Neural cell (in vitro differentiated cells): ENCODE measurements around the gene HDAC4. TPM values are rescaled to one million over a fixed set of nuclear protein-coding genes. Genes with fewer than 3 reads are reported as not detected.

ENCODE experiments used
- H2AFZ ChIP-seq: fragments of 200-600, 300-800 bp; sonication (generic), shearing (Covaris generic); 2 replicates; pipeline ENCODE4 v1.6.0; 2014; ENCODE audit warnings: low read depth, mild to moderate bottlenecking, antibody characterized with exemption, low read length, moderate library complexity
- H3F3A ChIP-seq: fragments of 200-600 bp; shearing (Covaris generic); 2 replicates; pipeline ENCODE4 v1.6.1; 2016; ENCODE audit warnings: mild to moderate bottlenecking, moderate library complexity, mixed read lengths, antibody characterized with exemption, low read length; ENCODE audit not compliant: insufficient read depth, poor library complexity, severe bottlenecking
- H3K27ac ChIP-seq: fragments of 200-600, 300-800 bp; sonication (generic), shearing (Covaris generic); 2 replicates; pipeline ENCODE4 v1.5.1; 2014; ENCODE audit warnings: mild to moderate bottlenecking, low read length, moderate library complexity
- H3K27me3 ChIP-seq: fragments of 300-800, 200-600 bp; sonication (generic), shearing (Covaris generic); 2 replicates; pipeline ENCODE4 v1.6.0; 2014; ENCODE audit warnings: mild to moderate bottlenecking, low read depth, low read length, moderate library complexity; ENCODE audit not compliant: insufficient read depth
- H3K36me3 ChIP-seq: fragments of 300-800, 200-600 bp; sonication (generic), shearing (Covaris generic); 2 replicates; pipeline ENCODE4 v1.5.1; 2014; ENCODE audit warnings: mild to moderate bottlenecking, antibody characterized with exemption, low read length, moderate library complexity; ENCODE audit not compliant: insufficient read depth
- H3K4me2 ChIP-seq: fragments of 300-800, 200-600 bp; sonication (generic), shearing (Covaris generic); 2 replicates; pipeline ENCODE4 v1.6.0; 2014; ENCODE audit warnings: mild to moderate bottlenecking, low read length
- H3K4me3 ChIP-seq: fragments of 300-800, 200-600 bp; sonication (generic), shearing (Covaris generic); 2 replicates; pipeline ENCODE4 v1.5.1; 2014; ENCODE audit warnings: mild to moderate bottlenecking, low read length, moderate library complexity
- H3K79me2 ChIP-seq: fragments of 200-600 bp; shearing (Covaris generic); replicated peaks from 2 replicates; pipeline ENCODE4 v1.6.0; 2014; ENCODE audit warnings: mild to moderate bottlenecking, low read length, moderate library complexity; ENCODE audit not compliant: insufficient read depth
- H3K9ac ChIP-seq: fragments of 300-800, 200-600 bp; sonication (generic), shearing (Covaris generic); 2 replicates; pipeline ENCODE4 v1.6.1; 2016; ENCODE audit warnings: mild to moderate bottlenecking, low read length, mixed read lengths
- H3K9me2 ChIP-seq: fragments of 200-600 bp; shearing (Covaris generic); 2 replicates; pipeline ENCODE4 v1.6.1; 2016; ENCODE audit warnings: mild to moderate bottlenecking, low read length, mixed read lengths; ENCODE audit not compliant: insufficient read depth
- H3K9me3 ChIP-seq: fragments of 200-600, 300-800 bp; sonication (generic), shearing (Covaris generic); 2 replicates; pipeline ENCODE4 v1.6.1; 2016; ENCODE audit warnings: mild to moderate bottlenecking, mixed run types, low read length, moderate library complexity, mixed read lengths
- H4K20me1 ChIP-seq: fragments of 200-600 bp; shearing (Covaris generic); 2 replicates; pipeline ENCODE4 v1.6.1; 2016; ENCODE audit warnings: mild to moderate bottlenecking, mixed run types; ENCODE audit not compliant: insufficient read depth
- EP300 ChIP-seq: fragments of 450-650 bp; conservative IDR thresholded peaks from 2 replicates; pipeline ENCODE4 v1.6.1; 2014; ENCODE audit warnings: antibody characterized with exemption, mild to moderate bottlenecking, moderate library complexity; ENCODE audit not compliant: poor library complexity, severe bottlenecking
- EZH2 ChIP-seq: fragments of 200-600, 300-800 bp; shearing (Covaris generic), sonication (generic); IDR thresholded peaks from 2 replicates; pipeline ENCODE4 v1.6.1; 2014; ENCODE audit warnings: antibody characterized with exemption, low read length, borderline replicate concordance, mild to moderate bottlenecking; ENCODE audit not compliant: insufficient read depth, poor library complexity, severe bottlenecking
- MXI1 ChIP-seq: fragments of 450-650 bp; conservative IDR thresholded peaks from 2 replicates; pipeline ENCODE4 v1.6.1; 2014; ENCODE audit warnings: antibody characterized with exemption, mild to moderate bottlenecking; ENCODE audit not compliant: poor library complexity, severe bottlenecking
- POLR2AphosphoS5 ChIP-seq: IDR thresholded peaks from 2 replicates; pipeline ENCODE4 v1.6.1; 2012
- RAD21 ChIP-seq: fragments of 450-650 bp; conservative IDR thresholded peaks from 2 replicates; pipeline ENCODE4 v1.6.1; 2014; ENCODE audit warnings: antibody characterized with exemption, mild to moderate bottlenecking, moderate library complexity
- SMC3 ChIP-seq: fragments of 450-650 bp; conservative IDR thresholded peaks from 2 replicates; pipeline ENCODE4 v1.6.1; 2014; ENCODE audit warnings: antibody characterized with exemption, mild to moderate bottlenecking, moderate library complexity; ENCODE audit not compliant: poor library complexity
- TAF1 ChIP-seq: IDR thresholded peaks from 2 replicates; pipeline ENCODE4 v1.6.1; 2012; ENCODE audit warnings: low read depth
- polyA plus RNA-seq: library from polyadenylated mRNA; depleted of rRNA; stranded (reverse); fragments of >200 nt; gene quantifications from 2 replicates; pipeline ENCODE4 v1.2.3, GENCODE V29; 2014
- TF ChIP-seq, protein P1 (sequence below): fragments of 450-650 bp; IDR thresholded peaks from 2 replicates; pipeline ENCODE4 v1.5.1; 2014; ENCODE audit warnings: antibody characterized with exemption, mild to moderate bottlenecking, moderate library complexity; ENCODE audit not compliant: poor library complexity, severe bottlenecking
- TF ChIP-seq, protein P2 (sequence below): IDR thresholded peaks from 2 replicates; pipeline ENCODE4 v1.6.1; 2012; ENCODE audit warnings: borderline replicate concordance

Gene HDAC4
- polyA plus RNA-seq, 1 donor from 2014 or later = 3.4 TPM

DNA sequence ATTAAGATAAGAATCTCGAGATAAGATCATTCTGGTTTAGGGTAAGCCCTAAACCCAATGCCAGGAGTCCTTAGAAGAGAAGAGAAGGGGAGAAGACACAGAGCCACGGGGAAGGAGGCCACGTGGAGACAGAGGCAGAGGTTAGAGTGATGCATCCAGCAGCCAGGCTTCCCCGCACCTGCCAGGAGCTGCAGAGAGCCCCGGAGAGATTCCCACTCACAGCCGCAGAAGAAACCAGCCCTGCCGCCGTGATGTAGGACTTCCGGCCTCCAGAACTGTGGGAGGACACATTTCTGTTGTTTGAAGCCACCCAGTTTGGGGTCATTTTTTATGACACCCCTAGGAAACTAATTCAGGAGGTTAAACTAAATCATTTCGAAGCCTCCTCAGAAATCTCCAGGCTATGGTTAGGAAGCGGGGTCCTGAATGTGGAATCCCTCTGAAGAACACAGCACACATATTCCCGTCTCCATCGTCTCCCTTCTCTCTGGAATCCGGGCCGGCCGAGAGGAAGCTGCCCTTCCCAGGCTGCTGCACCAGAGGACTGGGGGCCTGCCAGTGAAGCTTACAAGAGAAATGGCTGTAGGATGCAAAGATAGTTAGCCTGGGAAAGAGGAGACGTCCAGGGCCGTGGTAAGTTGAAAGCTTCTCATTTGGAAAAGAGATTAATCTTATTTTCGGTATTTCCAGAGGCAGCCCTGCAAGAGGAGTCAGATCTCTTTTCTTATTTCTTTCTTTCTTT, 396.4 kb downstream of the HDAC4 start:
- Histone ChIP-seq H2AFZ (no peak overlapping the region), H3K79me2 (no peaks in the 10 kb centered on the region), H3K9me2 (no peaks in the 10 kb centered on the region)

DNA sequence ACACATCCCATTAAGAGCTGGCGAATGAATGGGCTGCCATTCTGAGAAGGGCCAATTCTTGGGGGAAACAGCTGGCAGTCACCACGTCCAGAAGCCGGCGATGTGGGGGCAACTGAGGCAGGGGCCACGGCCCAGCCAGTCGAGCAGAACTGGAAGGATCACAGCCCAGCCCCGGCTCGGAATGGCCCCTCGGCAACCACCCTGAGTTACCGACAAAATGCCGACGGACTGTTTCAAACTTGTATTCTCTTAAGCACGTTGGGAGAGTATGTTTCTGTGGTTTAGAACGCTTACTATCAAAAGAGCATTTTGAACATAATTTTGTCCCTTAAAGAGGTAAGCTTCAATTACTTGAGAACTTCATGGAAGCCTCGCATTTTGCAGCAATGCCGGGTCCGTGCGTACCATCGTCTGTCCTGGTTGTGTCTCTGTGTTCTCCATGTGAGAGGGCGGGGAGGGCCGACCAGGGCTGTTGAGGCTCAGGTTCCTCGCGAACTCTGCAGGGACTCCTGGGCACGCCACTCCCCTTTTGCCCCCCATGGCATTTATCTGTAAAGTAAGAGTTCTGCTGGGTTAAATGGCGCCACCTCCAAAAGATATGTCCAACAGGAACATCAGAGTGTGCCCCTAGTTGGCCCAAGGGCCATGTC, 397.1 kb downstream of the HDAC4 start:
- H3K27ac ChIP-seq = no peak overlapping the region
- H3K4me3 ChIP-seq = no peak overlapping the region
- no peaks in the 10 kb centered on the region for H3K79me2 ChIP-seq
- no peak overlapping the region for H3K9ac ChIP-seq
- no peak overlapping the region for H2AFZ ChIP-seq
- no peaks in the 10 kb centered on the region for H3K9me2 ChIP-seq
- H4K20me1 ChIP-seq = no peaks in the 10 kb centered on the region
- no peaks in the 10 kb centered on the region for H3K27me3 ChIP-seq
- H3K36me3 ChIP-seq = no peaks in the 10 kb centered on the region
- no peak overlapping the region for H3K4me2 ChIP-seq
- H3F3A ChIP-seq = no peaks in the 10 kb centered on the region
- H3K9me3 ChIP-seq = no peaks in the 10 kb centered on the region
- TF ChIP-seq, protein P1, sequence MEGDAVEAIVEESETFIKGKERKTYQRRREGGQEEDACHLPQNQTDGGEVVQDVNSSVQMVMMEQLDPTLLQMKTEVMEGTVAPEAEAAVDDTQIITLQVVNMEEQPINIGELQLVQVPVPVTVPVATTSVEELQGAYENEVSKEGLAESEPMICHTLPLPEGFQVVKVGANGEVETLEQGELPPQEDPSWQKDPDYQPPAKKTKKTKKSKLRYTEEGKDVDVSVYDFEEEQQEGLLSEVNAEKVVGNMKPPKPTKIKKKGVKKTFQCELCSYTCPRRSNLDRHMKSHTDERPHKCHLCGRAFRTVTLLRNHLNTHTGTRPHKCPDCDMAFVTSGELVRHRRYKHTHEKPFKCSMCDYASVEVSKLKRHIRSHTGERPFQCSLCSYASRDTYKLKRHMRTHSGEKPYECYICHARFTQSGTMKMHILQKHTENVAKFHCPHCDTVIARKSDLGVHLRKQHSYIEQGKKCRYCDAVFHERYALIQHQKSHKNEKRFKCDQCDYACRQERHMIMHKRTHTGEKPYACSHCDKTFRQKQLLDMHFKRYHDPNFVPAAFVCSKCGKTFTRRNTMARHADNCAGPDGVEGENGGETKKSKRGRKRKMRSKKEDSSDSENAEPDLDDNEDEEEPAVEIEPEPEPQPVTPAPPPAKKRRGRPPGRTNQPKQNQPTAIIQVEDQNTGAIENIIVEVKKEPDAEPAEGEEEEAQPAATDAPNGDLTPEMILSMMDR = no peak
- TF ChIP-seq EZH2 = no peak
- no peak for TF ChIP-seq SMC3
- no peak for TF ChIP-seq RAD21
- TF ChIP-seq EP300 = no peak
- TF ChIP-seq TAF1 = no peak
- TF ChIP-seq, protein P2, sequence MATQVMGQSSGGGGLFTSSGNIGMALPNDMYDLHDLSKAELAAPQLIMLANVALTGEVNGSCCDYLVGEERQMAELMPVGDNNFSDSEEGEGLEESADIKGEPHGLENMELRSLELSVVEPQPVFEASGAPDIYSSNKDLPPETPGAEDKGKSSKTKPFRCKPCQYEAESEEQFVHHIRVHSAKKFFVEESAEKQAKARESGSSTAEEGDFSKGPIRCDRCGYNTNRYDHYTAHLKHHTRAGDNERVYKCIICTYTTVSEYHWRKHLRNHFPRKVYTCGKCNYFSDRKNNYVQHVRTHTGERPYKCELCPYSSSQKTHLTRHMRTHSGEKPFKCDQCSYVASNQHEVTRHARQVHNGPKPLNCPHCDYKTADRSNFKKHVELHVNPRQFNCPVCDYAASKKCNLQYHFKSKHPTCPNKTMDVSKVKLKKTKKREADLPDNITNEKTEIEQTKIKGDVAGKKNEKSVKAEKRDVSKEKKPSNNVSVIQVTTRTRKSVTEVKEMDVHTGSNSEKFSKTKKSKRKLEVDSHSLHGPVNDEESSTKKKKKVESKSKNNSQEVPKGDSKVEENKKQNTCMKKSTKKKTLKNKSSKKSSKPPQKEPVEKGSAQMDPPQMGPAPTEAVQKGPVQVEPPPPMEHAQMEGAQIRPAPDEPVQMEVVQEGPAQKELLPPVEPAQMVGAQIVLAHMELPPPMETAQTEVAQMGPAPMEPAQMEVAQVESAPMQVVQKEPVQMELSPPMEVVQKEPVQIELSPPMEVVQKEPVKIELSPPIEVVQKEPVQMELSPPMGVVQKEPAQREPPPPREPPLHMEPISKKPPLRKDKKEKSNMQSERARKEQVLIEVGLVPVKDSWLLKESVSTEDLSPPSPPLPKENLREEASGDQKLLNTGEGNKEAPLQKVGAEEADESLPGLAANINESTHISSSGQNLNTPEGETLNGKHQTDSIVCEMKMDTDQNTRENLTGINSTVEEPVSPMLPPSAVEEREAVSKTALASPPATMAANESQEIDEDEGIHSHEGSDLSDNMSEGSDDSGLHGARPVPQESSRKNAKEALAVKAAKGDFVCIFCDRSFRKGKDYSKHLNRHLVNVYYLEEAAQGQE = no peak
- TF ChIP-seq POLR2AphosphoS5 = no peak

More for the DNA sequence above, 396.4 kb downstream of the HDAC4 start:
- Histone ChIP-seq H3K4me3 (no peak overlapping the region), H3K36me3 (no peaks in the 10 kb centered on the region), H3K27me3 (no peaks in the 10 kb centered on the region), H3K4me2 (no peak overlapping the region), H3K9me3 (no peaks in the 10 kb centered on the region), H3F3A (no peaks in the 10 kb centered on the region), H3K9ac (no peak overlapping the region), H3K27ac (no peak overlapping the region), H4K20me1 (no peaks in the 10 kb centered on the region)
- TF ChIP-seq, protein P2 = no peak
- TF ChIP-seq TAF1 (no peak), SMC3 (no peak), POLR2AphosphoS5 (no peak), MXI1 (no peak), EP300 (no peak), EZH2 (no peak), RAD21 (no peak)
- TF ChIP-seq, protein P1 = no peak
